Fibroblast of skin of left biceps (primary cell): Measurements from ENCODE around the gene GSG1.
"Not testable (repeated sequence)": the region's sequence is repeated elsewhere in the genome, so short reads cannot be mapped to it uniquely, and the experiment has no call there.

ENCODE experiments used
- DNase-seq, 2 experiments: peaks; one replicate each; pipeline ENCODE4 v3.0.0-alpha.2; 2013; ENCODE audit warnings: low read depth in 2 of 2

The GSG1 gene

GRCh38 chr12:13091832-13092231 is 11.6 kb downstream of the GSG1 start:
- DNase-seq, result no peak

GRCh38 chr12:13090054-13090453 is 13.4 kb downstream of the GSG1 start:
- DNase-seq, result no peak

GRCh38 chr12:13088496-13088895 is 15.0 kb downstream of the GSG1 start:
- no peak for DNase-seq

- no peak for DNase-seq
Observed at GRCh38 chr12:13087766-13088165, 15.7 kb downstream of the GSG1 start.

- no peak for DNase-seq
Observed at GRCh38 chr12:13085968-13086686, 17.3 kb downstream of the GSG1 start.

GRCh38 chr12:13084898-13085640 is 18.4 kb downstream of the GSG1 start:
- DNase-seq, result no peak

- not testable (repeated sequence) for DNase-seq
Observed at GRCh38 chr12:13083638-13084037, 19.8 kb downstream of the GSG1 start.

GRCh38 chr12:13082861-13083260 is 20.6 kb downstream of the GSG1 start:
- DNase-seq, result no peak

- DNase-seq, result no peak
Observed at GRCh38 chr12:13080266-13080665, 23.2 kb downstream of the GSG1 start.

- DNase-seq, result no peak
Observed at GRCh38 chr12:13079440-13079906, 24.0 kb downstream of the GSG1 start.

- DNase-seq, result no peak
Observed at GRCh38 chr12:13075786-13076570, 27.5 kb downstream of the GSG1 start.

GRCh38 chr12:13075118-13075480 is 28.4 kb downstream of the GSG1 start:
- no peak for DNase-seq

GRCh38 chr12:13074396-13075117 is 28.9 kb downstream of the GSG1 start:
- DNase-seq, result no peak

GRCh38 chr12:13073173-13073572 is 30.3 kb downstream of the GSG1 start:
- no peak for DNase-seq

- DNase-seq, result no peak
Observed at GRCh38 chr12:13071305-13072280, 31.9 kb downstream of the GSG1 start.

- DNase-seq, result no peak
Observed at GRCh38 chr12:13069380-13069779, 34.1 kb downstream of the GSG1 start.

GRCh38 chr12:13067322-13067721 is 36.1 kb downstream of the GSG1 start:
- no peak for DNase-seq

- DNase-seq, result no peak
Observed at GRCh38 chr12:13066459-13066858, 37.0 kb downstream of the GSG1 start.

- no peak for DNase-seq
Observed at GRCh38 chr12:13066014-13066413, 37.5 kb downstream of the GSG1 start.

GRCh38 chr12:13062669-13063068 is 40.8 kb downstream of the GSG1 start:
- DNase-seq, result no peak

- no peak for DNase-seq
Observed at GRCh38 chr12:13061377-13061776, 42.1 kb downstream of the GSG1 start.
